ENCODE results near the gene BTBD16.

BTBD16 gene

GRCh38 chr10:122248356-122249302 is 22.5 kb upstream of the BTBD16 start:
- no peak for DNase-seq (ENCODE audit: low read depth)

GRCh38 chr10:122249303-122249850 is 21.7 kb upstream of the BTBD16 start:
- no peak for DNase-seq (ENCODE audit: low read depth)

GRCh38 chr10:122249991-122250750 is 20.9 kb upstream of the BTBD16 start:
- DNase-seq (ENCODE audit: low read depth) = no peak

GRCh38 chr10:122251459-122252255 is 19.4 kb upstream of the BTBD16 start:
- no peak for DNase-seq (ENCODE audit: low read depth)

- DNase-seq (ENCODE audit: low read depth) = no peak
Measured at GRCh38 chr10:122252805-122253204, 18.3 kb upstream of the BTBD16 start.

- DNase-seq (ENCODE audit: low read depth) = no peak
Measured at GRCh38 chr10:122253605-122254004, 17.5 kb upstream of the BTBD16 start.

GRCh38 chr10:122254831-122255230 is 16.3 kb upstream of the BTBD16 start:
- DNase-seq (ENCODE audit: low read depth) = no peak

GRCh38 chr10:122255509-122256301 is 15.4 kb upstream of the BTBD16 start:
- DNase-seq (ENCODE audit: low read depth) = no peak

- no peak for DNase-seq (ENCODE audit: low read depth)
Measured at GRCh38 chr10:122257041-122257440, 14.1 kb upstream of the BTBD16 start.

- DNase-seq (ENCODE audit: low read depth) = no peak
Measured at GRCh38 chr10:122258136-122259074, 12.7 kb upstream of the BTBD16 start.

GRCh38 chr10:122259075-122259466 is 12.0 kb upstream of the BTBD16 start:
- no peak for DNase-seq (ENCODE audit: low read depth)

- DNase-seq (ENCODE audit: low read depth) = no peak
Measured at GRCh38 chr10:122261584-122261983, 9.5 kb upstream of the BTBD16 start.

GRCh38 chr10:122263971-122264370 is 7.1 kb upstream of the BTBD16 start:
- no peak for DNase-seq (ENCODE audit: low read depth)

GRCh38 chr10:122264436-122264835 is 6.7 kb upstream of the BTBD16 start:
- DNase-seq (ENCODE audit: low read depth) = no peak

- no peak for DNase-seq (ENCODE audit: low read depth)
Measured at GRCh38 chr10:122264931-122265330, 6.2 kb upstream of the BTBD16 start.

- no peak for DNase-seq (ENCODE audit: low read depth)
Measured at GRCh38 chr10:122265896-122266295, 5.2 kb upstream of the BTBD16 start.

- no peak for DNase-seq (ENCODE audit: low read depth)
Measured at GRCh38 chr10:122267849-122268737, 3.0 kb upstream of the BTBD16 start.

- DNase-seq (ENCODE audit: low read depth) = no peak
Measured at GRCh38 chr10:122269059-122269687, 1.9 kb upstream of the BTBD16 start.

Measured in stimulated activated CD8-positive, alpha-beta memory T cell treated with anti-CD3 and anti-CD28 coated beads, Interleukin-12 subunit alpha, Interleukin-12 subunit beta, amount 100 ng/mL, for 4 hours (primary cell).